AG04449 (cell line): Measurements from ENCODE around the gene PHF11.
"Not testable (repeated sequence)": the region's sequence is repeated elsewhere in the genome, so short reads cannot be mapped to it uniquely, and the experiment has no call there.

Experiments used
- CTCF ChIA-PET: fragments of 350-600 bp; formaldehyde crosslinking; extraction: SDS; loops from one replicate; lab custom pipeline; 2021; ENCODE audit warnings: antibody characterized with exemption; lab: Yijun Ruan, JAX
- POLR2A ChIA-PET: fragments of 400-600, 350-600 bp; formaldehyde crosslinking; extraction: SDS; loops from one replicate; lab custom pipeline; 2020; ENCODE audit warnings: antibody characterized with exemption, inconsistent platforms; lab: Yijun Ruan, JAX
- DNase-seq: peaks from one replicate; pipeline ENCODE4 v3.0.0-alpha.2; 2010; ENCODE audit warnings: low read depth, low spot score
- H3K4me3 ChIP-seq: 2 replicates; pipeline ENCODE4 v1.5.1; 2011; ENCODE audit warnings: low read depth, mild to moderate bottlenecking, control low read depth, low read length
- TF ChIP-seq, protein P1 (sequence below): IDR thresholded peaks from one replicate; pipeline ENCODE4 v1.5.1; 2011; ENCODE audit warnings: mild to moderate bottlenecking, moderate library complexity, low read length, control low read depth, inconsistent platforms; ENCODE audit not compliant: insufficient read depth; ENCODE audit errors: missing control alignments

Gene PHF11

DNA sequence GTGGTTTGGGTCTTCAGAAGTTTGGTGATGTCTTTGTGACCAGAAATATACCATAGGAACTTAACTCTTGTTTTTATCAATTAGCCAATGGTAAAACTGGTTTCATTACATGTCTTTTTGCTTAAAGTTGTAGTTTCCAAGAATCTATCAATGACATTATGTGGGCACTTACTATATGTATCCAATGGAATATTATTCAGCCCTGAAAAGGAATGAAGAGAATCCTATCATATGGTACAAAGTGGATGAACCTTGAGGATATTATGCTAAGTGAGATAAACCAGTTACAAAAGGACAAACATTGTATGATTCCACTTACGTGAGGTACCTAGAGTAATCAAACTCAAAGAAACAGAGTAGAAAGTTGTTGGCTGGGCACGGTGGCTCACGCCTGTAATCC lies 63.3 kb downstream of the PHF11 start:
- DNase-seq: no peak
- POLR2A ChIA-PET: no interaction called here
- CTCF ChIA-PET: interaction anchor here (0.9 kb wide), 1 partner anchor 10 kb away, joined by 3 read pairs; no protein-coding TSS in a partner anchor
- TF ChIP-seq, protein P1, sequence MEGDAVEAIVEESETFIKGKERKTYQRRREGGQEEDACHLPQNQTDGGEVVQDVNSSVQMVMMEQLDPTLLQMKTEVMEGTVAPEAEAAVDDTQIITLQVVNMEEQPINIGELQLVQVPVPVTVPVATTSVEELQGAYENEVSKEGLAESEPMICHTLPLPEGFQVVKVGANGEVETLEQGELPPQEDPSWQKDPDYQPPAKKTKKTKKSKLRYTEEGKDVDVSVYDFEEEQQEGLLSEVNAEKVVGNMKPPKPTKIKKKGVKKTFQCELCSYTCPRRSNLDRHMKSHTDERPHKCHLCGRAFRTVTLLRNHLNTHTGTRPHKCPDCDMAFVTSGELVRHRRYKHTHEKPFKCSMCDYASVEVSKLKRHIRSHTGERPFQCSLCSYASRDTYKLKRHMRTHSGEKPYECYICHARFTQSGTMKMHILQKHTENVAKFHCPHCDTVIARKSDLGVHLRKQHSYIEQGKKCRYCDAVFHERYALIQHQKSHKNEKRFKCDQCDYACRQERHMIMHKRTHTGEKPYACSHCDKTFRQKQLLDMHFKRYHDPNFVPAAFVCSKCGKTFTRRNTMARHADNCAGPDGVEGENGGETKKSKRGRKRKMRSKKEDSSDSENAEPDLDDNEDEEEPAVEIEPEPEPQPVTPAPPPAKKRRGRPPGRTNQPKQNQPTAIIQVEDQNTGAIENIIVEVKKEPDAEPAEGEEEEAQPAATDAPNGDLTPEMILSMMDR: no peak
- no peak overlapping the region for H3K4me3 ChIP-seq

DNA sequence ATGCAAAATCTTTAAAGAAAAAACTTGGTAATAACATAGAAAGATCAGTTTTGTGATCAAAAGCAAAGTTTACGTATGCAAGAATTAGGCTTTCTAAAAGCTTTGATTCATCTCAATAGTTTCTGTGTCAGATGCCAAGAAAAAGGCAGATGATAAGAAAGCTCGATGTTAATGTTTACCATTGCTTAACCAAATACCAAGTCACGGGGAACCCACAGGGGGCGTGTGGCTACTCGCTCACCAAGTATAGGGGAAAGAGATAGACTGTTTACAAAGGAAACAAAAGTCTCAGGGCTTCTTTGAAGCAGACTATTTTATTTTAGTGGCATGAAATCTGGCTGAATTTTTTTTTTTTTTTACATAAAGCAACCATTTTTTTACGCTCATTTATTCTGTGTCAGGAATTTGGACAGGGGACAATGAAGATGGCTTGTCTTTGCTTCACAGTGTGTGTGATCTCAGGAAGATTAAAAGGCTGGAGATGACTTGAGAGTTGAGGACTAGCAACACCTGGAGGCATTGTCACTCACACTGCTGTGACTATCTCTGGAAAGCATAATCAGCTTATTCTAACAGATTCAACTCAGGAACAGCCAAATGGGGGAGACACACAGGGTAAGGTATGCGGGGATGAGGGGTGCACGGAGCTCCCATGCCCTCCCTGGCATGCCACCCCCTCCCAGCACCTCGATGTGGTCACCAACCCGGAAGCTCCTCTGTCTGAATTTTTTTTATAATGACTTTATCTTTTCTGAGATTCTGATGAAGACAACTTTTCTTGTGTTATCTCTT lies 64.7 kb downstream of the PHF11 start:
- TF ChIP-seq, protein P1: no peak
- DNase-seq: no peak
- CTCF ChIA-PET: no interaction called here
- POLR2A ChIA-PET: no interaction called here
- no peak overlapping the region for H3K4me3 ChIP-seq

DNA sequence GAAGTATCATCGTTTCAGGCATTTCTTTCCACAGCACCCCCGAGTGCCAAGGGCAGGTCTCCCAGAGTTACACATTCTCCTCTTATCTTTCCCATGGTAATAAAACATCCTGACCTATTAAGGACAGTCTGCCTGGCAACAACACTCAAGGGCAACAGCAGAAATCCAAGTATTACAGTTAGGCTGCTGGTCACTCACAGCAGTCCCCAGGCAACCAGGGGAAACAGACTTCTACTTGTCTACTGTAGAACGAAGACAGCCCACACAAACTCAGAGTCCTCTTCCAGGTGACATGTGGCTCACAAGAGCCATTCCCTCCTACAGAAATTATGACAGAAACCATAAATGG lies 65.3 kb downstream of the PHF11 start:
- ChIA-PET CTCF (interaction anchor here (0.5 kb wide), 2 partner anchors 46 to 68 kb away, joined by 3 to 4 read pairs; no protein-coding TSS in a partner anchor), POLR2A (no interaction called here)
- TF ChIP-seq, protein P1: no peak
- no peak overlapping the region for H3K4me3 ChIP-seq
- no peak for DNase-seq

DNA sequence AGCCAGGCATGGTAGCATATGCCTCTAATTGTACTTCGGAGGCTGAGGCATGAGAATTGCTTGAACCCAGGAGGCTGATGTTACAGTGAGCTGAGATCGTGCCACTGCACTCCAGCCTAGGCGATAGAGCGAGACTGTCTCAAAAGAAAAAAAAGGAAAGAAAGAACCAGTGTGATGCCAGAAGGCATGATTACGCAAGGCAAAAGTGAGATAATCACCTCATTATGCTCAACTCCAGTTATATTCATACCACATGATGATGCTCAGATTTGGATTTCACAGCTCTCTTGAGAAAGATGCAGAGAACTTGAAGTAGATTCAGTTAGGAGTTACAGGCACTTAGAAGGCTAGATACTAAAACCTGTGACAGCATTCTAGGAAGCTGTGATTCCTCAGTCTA lies 67.8 kb downstream of the PHF11 start:
- DNase-seq: no peak
- POLR2A ChIA-PET: no interaction called here
- CTCF ChIA-PET: interaction anchor here (1.5 kb wide), 1 partner anchor 283 kb away, joined by 3 read pairs; no protein-coding TSS in a partner anchor
- H3K4me3 ChIP-seq: no peak overlapping the region
- TF ChIP-seq, protein P1: no peak

DNA sequence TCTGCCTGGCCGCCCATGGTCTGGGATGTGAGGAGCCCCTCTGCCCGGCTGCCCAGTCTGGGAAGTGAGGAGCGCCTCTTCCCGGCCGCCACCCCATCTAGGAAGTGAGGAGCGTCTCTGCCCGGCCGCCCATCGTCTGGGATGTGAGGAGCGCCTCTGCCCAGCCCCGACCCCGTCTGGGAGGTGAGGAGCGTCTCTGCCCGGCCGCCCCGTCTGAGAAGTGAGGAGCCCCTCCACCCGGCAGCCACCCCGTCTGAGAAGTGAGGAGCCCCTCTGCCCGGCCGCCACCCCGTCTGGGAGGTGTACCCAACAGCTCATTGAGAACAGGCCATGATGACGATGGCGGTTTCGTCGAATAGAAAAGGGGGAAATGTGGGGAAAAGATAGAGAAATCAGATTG lies 69.7 kb downstream of the PHF11 start:
- H3K4me3 ChIP-seq, DNase-seq, CTCF ChIA-PET, POLR2A ChIA-PET: not testable (repeated sequence)

DNA sequence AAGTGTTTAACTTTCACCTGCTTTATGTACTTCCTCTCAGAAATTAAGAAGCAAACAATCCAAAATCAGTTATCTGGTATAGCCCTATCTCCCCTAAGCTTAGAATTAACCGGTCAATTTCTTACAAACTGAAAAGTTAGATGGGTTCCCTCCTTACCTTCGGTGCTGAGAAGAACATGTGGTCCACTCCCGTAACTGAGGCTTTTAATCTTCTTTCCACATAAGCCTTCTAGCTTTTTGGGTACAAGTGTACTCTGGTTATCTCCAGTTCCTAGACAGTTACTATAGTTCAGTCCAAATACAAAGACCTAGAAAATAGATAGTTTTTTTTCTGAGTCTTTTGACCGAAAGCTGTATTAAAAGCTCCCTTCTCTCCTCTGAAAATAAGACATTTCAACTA lies 70.7 kb downstream of the PHF11 start:
- TF ChIP-seq, protein P1: no peak
- no peak for DNase-seq
- no peak overlapping the region for H3K4me3 ChIP-seq
- CTCF ChIA-PET: no interaction called here
- POLR2A ChIA-PET: no interaction called here

DNA sequence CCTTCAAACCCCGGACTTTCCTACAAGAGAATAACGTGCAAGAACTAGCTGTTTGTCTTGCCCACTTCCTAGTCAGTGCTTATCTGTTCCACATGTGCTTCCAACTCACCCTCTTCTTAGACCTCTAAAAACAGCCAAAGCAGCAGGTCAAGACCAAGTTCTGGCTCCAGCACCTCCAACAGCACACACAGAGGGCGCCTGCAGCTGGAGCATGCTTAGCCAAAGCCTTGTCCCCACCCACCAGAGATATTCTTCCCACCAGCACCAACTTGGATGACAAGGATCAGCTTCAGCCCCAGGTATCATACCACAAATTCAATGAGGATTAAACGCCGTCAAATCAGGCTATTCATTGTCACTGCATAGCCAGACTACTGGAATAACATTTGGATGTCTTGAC lies 71.7 kb downstream of the PHF11 start:
- TF ChIP-seq, protein P1: no peak
- no peak for DNase-seq
- H3K4me3 ChIP-seq: no peak overlapping the region
- ChIA-PET CTCF (no interaction called here), POLR2A (no interaction called here)
